ENCODE results near the gene LRRC23. TPM values are rescaled to one million over a fixed set of nuclear protein-coding genes. Genes with fewer than 3 reads are reported as not detected.

LRRC23 gene
- total and polyA plus RNA-seq, 8 donors = 5.3 to 20.4 (median 9.0) TPM; not detected in 1

DNA sequence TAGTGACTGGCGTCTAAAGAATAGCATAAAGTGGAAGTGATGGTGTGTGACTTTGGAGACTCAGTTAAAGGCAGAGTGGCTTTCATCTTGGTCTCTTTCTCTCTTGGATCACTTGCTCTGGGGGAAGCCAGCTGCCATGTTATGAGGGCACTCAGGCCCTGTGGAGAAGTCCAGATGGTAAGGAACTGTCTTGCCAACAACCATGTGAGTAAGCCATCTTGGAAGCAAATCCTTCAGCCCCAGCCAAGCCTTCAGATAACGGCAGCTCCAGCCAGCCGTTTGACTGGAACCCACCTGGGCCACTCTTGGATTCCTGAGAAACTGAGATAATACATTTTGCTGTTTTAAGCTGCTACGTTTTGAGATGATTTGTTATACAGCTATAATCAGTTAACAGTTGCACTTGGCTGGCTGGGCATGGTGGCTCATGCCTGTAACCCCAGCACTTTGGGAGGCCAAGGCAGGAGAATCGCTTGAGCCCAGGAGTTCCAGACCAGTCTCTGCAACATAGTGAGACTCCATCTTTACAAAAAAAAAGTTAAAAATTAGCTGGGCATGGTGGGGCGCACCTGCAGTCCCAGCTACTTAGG lies 7.7 kb upstream of the LRRC23 start:
- Histone ChIP-seq H3K27me3 (no peaks in the 10 kb centered on the region), H3K4me3 (no peak overlapping the region), H3K9me3 (no peaks in the 10 kb centered on the region), H3K36me3 (no peaks in the 10 kb centered on the region), H3K27ac (no peak overlapping the region), H3K4me1 (peaks cover 0 to 19% (median 11%) of the 10 kb centered on the region in 4 donors)
- intact Hi-C loops (cut with DNase I; ENCODE audit: low total_unique reads) = no loop called here
- WGBS, 5 donors = 73 to 88% (median 83%) methylated on average over 6 of the region's 6 CpGs
- TF ChIP-seq POLR2AphosphoS5 (IDR thresholded peaks at IDR 0.05) = no peak
- DNase-seq = no peak

DNA sequence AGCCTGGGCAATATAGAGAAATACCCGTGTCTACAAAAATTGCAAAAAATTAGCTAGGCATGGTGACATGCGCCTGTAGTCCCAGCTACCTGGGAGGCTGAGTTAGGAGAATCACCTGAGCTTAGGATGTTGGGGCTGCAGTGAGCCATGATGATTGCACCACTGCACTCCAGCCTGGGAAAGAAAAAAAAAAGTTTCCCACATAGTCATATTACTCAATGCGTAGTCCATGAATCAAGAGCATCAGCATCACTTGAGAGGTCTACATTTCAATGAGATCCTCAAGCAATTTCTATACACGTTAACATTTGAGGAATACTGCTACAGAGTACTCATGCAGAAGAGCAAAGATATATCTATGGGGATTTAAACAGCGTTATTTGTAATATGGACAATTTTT lies 5.2 kb upstream of the LRRC23 start:
- Histone ChIP-seq H3K4me3 (no peak overlapping the region), H3K9me3 (no peaks in the 10 kb centered on the region), H3K4me1 (peaks cover 5 to 21% (median 17%) of the 10 kb centered on the region in 4 donors), H3K36me3 (no peaks in the 10 kb centered on the region), H3K27me3 (no peaks in the 10 kb centered on the region), H3K27ac (peak overlapping the region in 1 of 5 donors; percentile 16)
- TF ChIP-seq, protein P1, sequence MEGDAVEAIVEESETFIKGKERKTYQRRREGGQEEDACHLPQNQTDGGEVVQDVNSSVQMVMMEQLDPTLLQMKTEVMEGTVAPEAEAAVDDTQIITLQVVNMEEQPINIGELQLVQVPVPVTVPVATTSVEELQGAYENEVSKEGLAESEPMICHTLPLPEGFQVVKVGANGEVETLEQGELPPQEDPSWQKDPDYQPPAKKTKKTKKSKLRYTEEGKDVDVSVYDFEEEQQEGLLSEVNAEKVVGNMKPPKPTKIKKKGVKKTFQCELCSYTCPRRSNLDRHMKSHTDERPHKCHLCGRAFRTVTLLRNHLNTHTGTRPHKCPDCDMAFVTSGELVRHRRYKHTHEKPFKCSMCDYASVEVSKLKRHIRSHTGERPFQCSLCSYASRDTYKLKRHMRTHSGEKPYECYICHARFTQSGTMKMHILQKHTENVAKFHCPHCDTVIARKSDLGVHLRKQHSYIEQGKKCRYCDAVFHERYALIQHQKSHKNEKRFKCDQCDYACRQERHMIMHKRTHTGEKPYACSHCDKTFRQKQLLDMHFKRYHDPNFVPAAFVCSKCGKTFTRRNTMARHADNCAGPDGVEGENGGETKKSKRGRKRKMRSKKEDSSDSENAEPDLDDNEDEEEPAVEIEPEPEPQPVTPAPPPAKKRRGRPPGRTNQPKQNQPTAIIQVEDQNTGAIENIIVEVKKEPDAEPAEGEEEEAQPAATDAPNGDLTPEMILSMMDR (IDR thresholded peaks at IDR 0.05) = no peak
- no peak for TF ChIP-seq POLR2A (IDR thresholded peaks at IDR 0.05)
- no peak for TF ChIP-seq POLR2AphosphoS5 (IDR thresholded peaks at IDR 0.05)
- TF ChIP-seq EP300 (IDR thresholded peaks at IDR 0.05) = no peak
- no peak for DNase-seq
- intact Hi-C loops (cut with DNase I; ENCODE audit: low total_unique reads) = no loop called here
- 69 to 80% (median 78%) methylated on average over 5 of the region's 5 CpGs for WGBS, 5 donors

DNA sequence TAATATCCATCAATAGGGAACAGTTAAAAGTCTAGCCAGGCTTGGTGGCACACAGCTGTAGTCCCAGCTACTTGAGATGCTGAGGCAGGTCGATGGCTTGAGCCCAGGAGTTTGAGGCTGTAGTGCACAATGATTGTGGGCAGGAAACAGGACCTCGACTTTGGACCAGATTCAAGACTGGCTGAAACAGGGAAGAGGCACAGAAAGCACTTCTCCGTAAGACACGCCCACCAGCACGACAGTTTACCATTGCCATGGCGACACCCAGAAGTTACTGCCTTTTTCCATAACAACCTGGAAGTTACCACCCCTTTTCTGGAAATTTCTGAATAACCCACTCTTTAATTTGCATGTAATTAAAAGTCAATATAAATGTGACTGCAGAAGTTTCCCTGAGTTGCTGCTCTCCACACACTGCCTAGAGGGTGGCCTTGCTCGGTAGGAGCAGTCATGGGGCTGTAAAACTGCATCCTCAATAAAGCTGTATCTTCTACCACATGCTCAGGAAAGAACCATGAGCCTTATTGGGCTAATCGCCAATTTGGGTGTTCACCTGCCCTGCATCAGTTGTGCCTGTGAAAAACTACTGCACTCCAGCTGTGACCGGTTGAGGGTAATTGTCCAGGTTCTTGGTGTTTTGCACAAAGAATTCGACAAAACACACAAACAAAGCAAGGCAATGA lies 4.6 kb upstream of the LRRC23 start:
- Histone ChIP-seq H3K27ac (peak overlapping the region in 1 of 5 donors; percentile 16), H3K4me3 (no peak overlapping the region), H3K36me3 (no peaks in the 10 kb centered on the region), H3K27me3 (no peaks in the 10 kb centered on the region), H3K9me3 (no peaks in the 10 kb centered on the region), H3K4me1 (peaks cover 7 to 24% (median 21%) of the 10 kb centered on the region in 4 donors)
- TF ChIP-seq EP300 (IDR thresholded peaks at IDR 0.05) = no peak
- TF ChIP-seq POLR2AphosphoS5 (IDR thresholded peaks at IDR 0.05) = peak in 1 of 3 donors; percentile 14
- DNase-seq = peak; percentile 58 to 82
- intact Hi-C loops (cut with DNase I; ENCODE audit: low total_unique reads) = no loop called here
- 36 to 46% (median 40%) methylated on average over 10 of the region's 10 CpGs for WGBS, 5 donors

- Histone ChIP-seq H3K4me3 (no peak overlapping the region), H3K27me3 (no peaks in the 10 kb centered on the region), H3K4me1 (peaks cover 11 to 31% (median 26%) of the 10 kb centered on the region in 4 donors), H3K9me3 (no peaks in the 10 kb centered on the region), H3K36me3 (peaks cover 0 to 13% (median 11%) of the 10 kb centered on the region in 4 donors), H3K27ac (no peak overlapping the region)
- WGBS, 5 donors = 64 to 71% (median 68%) methylated on average over 4 of the region's 4 CpGs
- TF ChIP-seq, protein P1 (IDR thresholded peaks at IDR 0.05) = no peak
- TF ChIP-seq POLR2AphosphoS5 (IDR thresholded peaks at IDR 0.05) (no peak), EP300 (IDR thresholded peaks at IDR 0.05) (no peak), POLR2A (IDR thresholded peaks at IDR 0.05) (no peak)
- intact Hi-C loops (cut with DNase I; ENCODE audit: low total_unique reads) = no loop called here
- DNase-seq = no peak
These were observed 2.2 kb upstream of the LRRC23 start for GRCh38 chr12:6902448-6902847.

DNA sequence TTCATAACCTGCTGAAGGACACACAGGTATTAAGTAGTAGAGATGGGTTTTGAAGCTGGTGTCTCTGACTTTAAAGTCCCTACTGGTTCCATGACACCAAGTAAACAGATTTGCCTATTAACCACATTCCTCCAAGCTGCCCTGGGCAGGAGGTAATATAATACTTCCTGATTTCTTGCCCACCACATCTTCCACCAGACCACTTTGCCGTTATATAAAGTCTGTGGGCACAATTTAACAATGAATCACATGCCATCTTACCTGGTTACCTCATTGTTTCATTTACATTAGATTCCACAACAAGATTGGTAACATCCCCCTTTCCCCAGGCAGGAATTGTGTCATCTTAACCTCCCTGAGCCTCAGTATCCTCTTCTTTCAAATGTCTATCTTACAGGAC lies 900 bp upstream of the LRRC23 start:
- intact Hi-C loops (cut with DNase I; ENCODE audit: low total_unique reads) = no loop called here
- no peak for TF ChIP-seq POLR2A (IDR thresholded peaks at IDR 0.05)
- Histone ChIP-seq H3K27me3 (no peaks in the 10 kb centered on the region), H3K9me3 (no peaks in the 10 kb centered on the region), H3K36me3 (peaks cover 0 to 13% (median 12%) of the 10 kb centered on the region in 4 donors), H3K4me3 (no peak overlapping the region), H3K4me1 (peaks cover 11 to 31% (median 26%) of the 10 kb centered on the region in 4 donors), H3K27ac (no peak overlapping the region)
- WGBS, 5 donors = 69 to 84% (median 80%) methylated on average over 1 of the region's 1 CpG
- no peak for DNase-seq
